Fibroblast of pulmonary artery (primary cell): Measurements from ENCODE around the gene RCAN2.

Experiments used
- DNase-seq: peaks from one replicate; pipeline ENCODE4 v3.0.0-alpha.2; 2010; ENCODE audit warnings: low read depth
- H3K4me3 ChIP-seq: replicated peaks from 2 replicates; pipeline ENCODE4 v1.5.1; 2011; ENCODE audit warnings: low read depth, mild to moderate bottlenecking, control low read depth, low read length, moderate library complexity
- TF ChIP-seq, protein P1 (sequence below): IDR thresholded peaks from 2 replicates; pipeline ENCODE4 v1.5.1; 2011; ENCODE audit warnings: mild to moderate bottlenecking, control low read depth, low read length, inconsistent platforms; ENCODE audit errors: missing control alignments

Gene RCAN2

DNA sequence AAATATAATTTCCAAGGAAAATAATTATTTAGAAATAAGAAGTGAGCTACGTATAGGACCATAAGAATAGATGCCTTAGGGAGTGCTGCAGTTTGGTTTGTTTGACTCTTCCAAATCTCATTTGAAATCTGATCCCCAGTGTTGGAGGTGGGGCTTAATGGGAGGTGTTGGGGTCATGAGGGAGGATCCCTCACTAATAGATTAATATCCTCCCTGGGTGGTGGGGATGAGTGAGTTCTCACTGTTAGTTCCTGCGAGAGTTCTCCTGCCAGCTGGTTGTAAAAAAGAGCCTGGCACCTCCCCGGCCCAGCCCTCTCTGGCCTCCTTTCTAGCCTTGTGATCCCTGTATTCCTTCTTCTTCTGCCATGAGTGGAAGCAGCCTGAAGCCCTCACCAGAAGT is 69.3 kb downstream of the RCAN2 start:
- no peak for DNase-seq
- TF ChIP-seq, protein P1, sequence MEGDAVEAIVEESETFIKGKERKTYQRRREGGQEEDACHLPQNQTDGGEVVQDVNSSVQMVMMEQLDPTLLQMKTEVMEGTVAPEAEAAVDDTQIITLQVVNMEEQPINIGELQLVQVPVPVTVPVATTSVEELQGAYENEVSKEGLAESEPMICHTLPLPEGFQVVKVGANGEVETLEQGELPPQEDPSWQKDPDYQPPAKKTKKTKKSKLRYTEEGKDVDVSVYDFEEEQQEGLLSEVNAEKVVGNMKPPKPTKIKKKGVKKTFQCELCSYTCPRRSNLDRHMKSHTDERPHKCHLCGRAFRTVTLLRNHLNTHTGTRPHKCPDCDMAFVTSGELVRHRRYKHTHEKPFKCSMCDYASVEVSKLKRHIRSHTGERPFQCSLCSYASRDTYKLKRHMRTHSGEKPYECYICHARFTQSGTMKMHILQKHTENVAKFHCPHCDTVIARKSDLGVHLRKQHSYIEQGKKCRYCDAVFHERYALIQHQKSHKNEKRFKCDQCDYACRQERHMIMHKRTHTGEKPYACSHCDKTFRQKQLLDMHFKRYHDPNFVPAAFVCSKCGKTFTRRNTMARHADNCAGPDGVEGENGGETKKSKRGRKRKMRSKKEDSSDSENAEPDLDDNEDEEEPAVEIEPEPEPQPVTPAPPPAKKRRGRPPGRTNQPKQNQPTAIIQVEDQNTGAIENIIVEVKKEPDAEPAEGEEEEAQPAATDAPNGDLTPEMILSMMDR, result no peak
- no peak overlapping the region for H3K4me3 ChIP-seq

- no peak overlapping the region for H3K4me3 ChIP-seq
- TF ChIP-seq, protein P1, result no peak
- peak; percentile 7 for DNase-seq
These were observed 70.2 kb downstream of the RCAN2 start for GRCh38 chr6:46420921-46421638.

DNA sequence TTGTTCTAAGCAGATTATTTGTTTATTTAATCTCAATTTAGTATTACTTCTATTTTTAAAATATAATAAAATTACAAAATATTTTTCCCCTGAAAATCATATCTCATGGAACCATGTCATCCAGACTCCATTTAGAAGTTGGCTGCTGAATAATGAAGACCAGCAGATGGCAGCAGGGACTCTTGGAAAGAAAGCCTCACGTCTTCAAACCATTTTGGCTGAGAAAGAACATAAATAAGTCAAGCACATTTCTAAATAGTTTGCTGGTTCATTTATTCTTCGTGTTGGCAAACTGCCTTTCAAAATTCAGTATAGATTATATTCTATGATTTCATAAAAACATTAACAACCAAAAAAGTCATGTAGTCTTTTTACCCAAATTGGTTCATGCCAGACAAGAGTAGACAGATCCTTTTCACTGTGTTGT is 71.7 kb downstream of the RCAN2 start:
- DNase-seq, result peak; percentile 79
- TF ChIP-seq, protein P1, result peak; percentile 81

DNA sequence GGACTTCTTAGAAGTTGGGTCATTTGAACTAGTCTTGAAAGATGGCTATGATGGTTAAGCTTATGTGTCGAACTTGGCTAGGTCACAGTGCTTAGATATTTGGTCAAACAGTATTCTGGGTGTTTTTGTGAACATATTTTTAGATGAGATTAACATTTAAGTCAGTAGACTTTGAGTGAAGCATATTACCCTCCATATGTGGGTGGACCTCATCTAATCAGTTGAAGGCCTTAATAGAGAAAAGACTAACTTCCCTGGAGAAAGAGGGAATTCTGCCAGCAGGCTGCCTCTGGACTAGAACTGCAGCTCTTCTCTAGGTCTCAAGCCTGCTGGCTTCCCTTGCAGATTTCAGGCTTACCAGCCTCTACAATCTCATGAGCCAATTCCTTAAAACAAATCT is 76.9 kb downstream of the RCAN2 start:
- TF ChIP-seq, protein P1, result no peak
- no peak for DNase-seq
- H3K4me3 ChIP-seq, result no peak overlapping the region

More for the DNA sequence above, 71.7 kb downstream of the RCAN2 start:
- H3K4me3 ChIP-seq, result no peak overlapping the region

DNA sequence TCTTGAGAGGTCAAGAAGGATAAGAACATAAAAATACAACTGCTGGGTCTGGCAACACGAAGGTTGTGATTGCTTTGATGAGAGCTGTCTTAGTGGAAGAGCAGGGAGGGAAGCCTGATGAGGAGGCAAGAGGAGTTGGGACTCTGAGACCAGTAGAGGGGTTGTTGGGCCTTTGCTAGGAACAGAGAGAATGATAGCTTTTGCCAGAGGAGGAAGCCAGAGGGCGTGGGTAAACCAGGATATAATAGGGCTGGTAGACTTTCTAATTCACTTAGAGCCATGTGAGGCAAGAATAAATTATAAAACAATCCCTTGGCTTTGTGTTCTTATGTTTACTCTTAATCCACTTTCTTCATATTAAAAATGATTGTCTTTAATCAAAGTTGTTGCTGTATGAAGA is 78.6 kb downstream of the RCAN2 start:
- TF ChIP-seq, protein P1, result no peak
- no peak for DNase-seq
- H3K4me3 ChIP-seq, result no peak overlapping the region

DNA sequence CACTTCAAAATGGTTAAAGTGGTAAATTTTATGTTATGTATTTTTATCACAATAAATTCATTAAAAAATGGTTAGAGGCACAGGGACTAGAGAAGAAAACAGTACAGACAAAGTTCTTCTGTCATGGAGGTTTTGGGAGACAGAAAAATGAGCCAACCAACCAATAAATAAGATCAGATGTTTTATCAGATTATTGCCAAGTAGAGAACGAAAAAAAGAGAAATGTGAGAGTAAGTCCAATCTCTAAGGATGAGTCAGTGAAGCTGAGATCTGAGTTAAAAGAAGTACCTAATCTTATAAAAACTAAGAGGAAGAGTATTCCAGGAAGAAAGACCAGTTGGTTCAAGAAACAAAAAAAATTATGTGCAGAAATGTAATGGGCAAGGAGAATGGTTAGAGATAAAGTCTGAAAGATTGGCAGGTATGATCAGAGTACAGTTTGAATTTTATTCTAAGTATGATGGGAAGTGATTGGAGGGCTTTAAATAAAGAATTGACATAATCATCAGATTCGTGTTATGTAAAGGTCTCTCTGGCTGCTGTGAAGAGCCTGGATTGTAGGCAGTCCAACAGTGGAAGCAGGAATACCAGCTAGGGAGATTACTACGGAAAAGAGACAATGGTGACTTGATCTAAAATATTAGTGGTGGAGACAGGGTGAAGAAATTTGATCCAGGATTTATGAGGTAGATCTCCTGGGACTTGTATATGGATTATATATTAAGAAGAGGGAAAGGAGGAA is 79.6 kb downstream of the RCAN2 start:
- H3K4me3 ChIP-seq, result no peak overlapping the region
- TF ChIP-seq, protein P1, result no peak
- DNase-seq, result no peak
